Endothelial cell of umbilical vein (primary cell): ENCODE measurements around the gene ANK2. TPM values are rescaled to one million over a fixed set of nuclear protein-coding genes. Genes with fewer than 3 reads are reported as not detected.

Experiments
- BruUV-seq: library from RNA; stranded (reverse); fragments of 400-500 nt; replicated peaks from 2 replicates; lab custom pipeline; 2021; lab: Mats Ljungman, UMichigan
- CTCF ChIA-PET: fragments of 300-600, 350-600 bp; sonication (Branson Sonifier 250); formaldehyde crosslinking; loops from one replicate; lab custom pipeline; 2021; ENCODE audit warnings: antibody characterized with exemption, inconsistent platforms; lab: Charles Lee
- POLR2A ChIA-PET: fragments of 300-600, 350-600 bp; sonication (Branson Sonifier 250); formaldehyde crosslinking; loops from one replicate; lab custom pipeline; 2021; ENCODE audit warnings: antibody characterized with exemption, inconsistent platforms; lab: Charles Lee
- DNase-seq: peaks from one replicate; pipeline ENCODE4 v3.0.0-alpha.2; 2011; ENCODE audit warnings: low read depth, low spot score
- FAIRE-seq: peaks from 2 replicates; lab custom pipeline; 2011; peaks lifted over from hg19 to GRCh38; lab: Jason Lieb, UNC
- H2AFZ ChIP-seq: 2 replicates; pipeline ENCODE4 v1.6.0; 2012; ENCODE audit warnings: low read depth, low read length, control low read depth, inconsistent platforms
- H3K27ac ChIP-seq: 2 replicates; pipeline ENCODE4 v1.5.1; 2011; ENCODE audit warnings: low read depth, mild to moderate bottlenecking, control low read depth, low read length, moderate library complexity; ENCODE audit not compliant: insufficient read depth
- H3K27me3 ChIP-seq, 2 experiments: 2 replicates each; pipeline versions ENCODE4 v1.6.0 to v1.6.1; 2011; ENCODE audit warnings: low read length in 2 of 2, mixed read lengths in 1 of 2; ENCODE audit not compliant: control insufficient read depth in 2 of 2, insufficient read depth in 2 of 2
- H3K36me3 ChIP-seq, 2 experiments: 2 replicates in 1 of 2; 3 replicates in 1 of 2; pipeline ENCODE4 v1.5.1; 2011; ENCODE audit warnings: low read length in 2 of 2, mild to moderate bottlenecking in 1 of 2, moderate library complexity in 1 of 2; ENCODE audit not compliant: control insufficient read depth in 2 of 2, insufficient read depth in 2 of 2; ENCODE audit errors: extremely low read depth in 1 of 2
- H3K4me1 ChIP-seq: 3 replicates; pipeline ENCODE4 v1.5.1; 2011; ENCODE audit warnings: mild to moderate bottlenecking, low read length; ENCODE audit not compliant: control insufficient read depth, insufficient read depth; ENCODE audit errors: extremely low read depth
- H3K4me2 ChIP-seq: 2 replicates; pipeline ENCODE4 v1.6.1; 2011; ENCODE audit warnings: low read length, control low read depth, mixed read lengths; ENCODE audit not compliant: insufficient read depth
- H3K4me3 ChIP-seq, 3 experiments: fragments of 200-600 bp in 1 of 3; sonication (generic), shearing (Covaris generic) in 1 of 3; replicated peaks in 1 of 3; 2 replicates each; pipeline ENCODE4 v1.5.1; 2011 to 2016; ENCODE audit warnings: control low read depth in 3 of 3, low read length in 3 of 3, mild to moderate bottlenecking in 2 of 3, inconsistent platforms in 1 of 3, low read depth in 1 of 3, moderate library complexity in 1 of 3; ENCODE audit not compliant: insufficient read depth in 1 of 3
- H3K79me2 ChIP-seq: 2 replicates; pipeline ENCODE4 v1.6.0; 2012; ENCODE audit warnings: low read length, inconsistent platforms; ENCODE audit not compliant: control insufficient read depth, insufficient read depth
- H3K9ac ChIP-seq: replicated peaks from 2 replicates; pipeline ENCODE3; 2011; ENCODE audit warnings: low read length, control low read depth; ENCODE audit not compliant: insufficient read depth; ENCODE audit errors: extremely low read depth
- H3K9me1 ChIP-seq: replicated peaks from 3 replicates; pipeline ENCODE4 v1.6.0; 2011; ENCODE audit warnings: mild to moderate bottlenecking, low read length; ENCODE audit not compliant: control insufficient read depth, insufficient read depth; ENCODE audit errors: extremely low read depth
- H3K9me3 ChIP-seq: replicated peaks from 2 replicates; pipeline ENCODE4 v1.5.1; 2012; ENCODE audit warnings: low read length, inconsistent platforms; ENCODE audit not compliant: control insufficient read depth, insufficient read depth
- H4K20me1 ChIP-seq: replicated peaks from 2 replicates; pipeline ENCODE3; 2011; ENCODE audit warnings: mild to moderate bottlenecking, low read length; ENCODE audit not compliant: control insufficient read depth, insufficient read depth; ENCODE audit errors: extremely low read depth
- EZH2 ChIP-seq: IDR thresholded peaks from 2 replicates; pipeline ENCODE4 v1.6.1; 2012; ENCODE audit warnings: borderline replicate concordance, low read depth, mild to moderate bottlenecking, moderate library complexity, low read length, inconsistent platforms; ENCODE audit not compliant: severe bottlenecking
- FOS ChIP-seq: IDR thresholded peaks from 2 replicates; pipeline ENCODE4 v1.6.1; 2011; ENCODE audit warnings: mild to moderate bottlenecking, low read length, moderate library complexity, borderline replicate concordance; ENCODE audit not compliant: insufficient read depth
- GATA2 ChIP-seq: IDR thresholded peaks from 2 replicates; pipeline ENCODE4 v1.7.0; 2011; ENCODE audit warnings: low read depth, mild to moderate bottlenecking, moderate library complexity, mixed read lengths, low read length; ENCODE audit not compliant: insufficient read length, insufficient read depth
- JUN ChIP-seq: IDR thresholded peaks from 2 replicates; pipeline ENCODE4 v1.6.1; 2011; ENCODE audit warnings: borderline replicate concordance, low read depth; ENCODE audit not compliant: insufficient read length, insufficient read depth
- MYC ChIP-seq: IDR thresholded peaks from one replicate; pipeline ENCODE4 v1.6.1; 2011; ENCODE audit warnings: mild to moderate bottlenecking, low read depth, low read length
- POLR2A ChIP-seq: IDR thresholded peaks from 2 replicates; pipeline ENCODE4 v1.6.1; 2012; ENCODE audit warnings: low read depth, mild to moderate bottlenecking, control low read depth, low read length
- POLR2AphosphoS5 ChIP-seq: IDR thresholded peaks from 2 replicates; pipeline ENCODE4 v1.6.1; 2012; ENCODE audit warnings: low read depth, mild to moderate bottlenecking, control low read depth, low read length, moderate library complexity; ENCODE audit not compliant: insufficient read depth
- dilution Hi-C: fragments of 300-500 bp; cut with MboI; formaldehyde crosslinking; loops from one replicate; pipeline ENCODE4 v1.15.0; 2019; ENCODE audit warnings: low sequenced_read_pairs; ENCODE audit not compliant: extremely low pct_ligation_motif_present
- intact Hi-C: fragments of 100-400 bp; cut with micrococcal nuclease; formaldehyde crosslinking; loops from one replicate; pipeline ENCODE4 v1.10.0; 2022
- polyA plus RNA-seq, 4 experiments: library from polyadenylated mRNA; depleted of rRNA in 3 of 4; stranded (reverse) in 3 of 4; unstranded in 1 of 4; fragments of >200 nt; gene quantifications; 2 replicates each; pipeline versions ENCODE4 v1.2.1 to v1.2.3, GENCODE V29; 2011 to 2012; ENCODE audit warnings: missing spikeins in 1 of 4
- total RNA-seq: library from RNA; stranded (reverse); gene quantifications from 2 replicates; pipeline ENCODE4 v1.2.3, GENCODE V29; 2021
- TF ChIP-seq, protein P1 (sequence below): IDR thresholded peaks from 2 replicates; pipeline ENCODE4 v1.6.1; 2011; ENCODE audit not compliant: insufficient read depth, insufficient read length
- TF ChIP-seq, protein P2 (sequence below), 2 donors: IDR thresholded peaks; 1 replicate in 1 of 2; 2 replicates in 1 of 2; pipeline ENCODE4 v1.5.1; 2011; ENCODE audit warnings: low read length in 2 of 2, mild to moderate bottlenecking in 2 of 2, moderate library complexity in 2 of 2, control low read depth in 1 of 2, inconsistent platforms in 1 of 2, low read depth in 1 of 2; ENCODE audit not compliant: insufficient read depth in 1 of 2; ENCODE audit errors: extremely low read depth in 1 of 2

Gene ANK2
- total and polyA plus RNA-seq, 2 donors (not counting 3 experiments of a cell fraction or from before 2014, with no cell fraction given) = not detected

GRCh38 chr4:113007151-113007550 lies 42.3 kb upstream of the ANK2 start:
- no peaks in the 10 kb centered on the region for H3K9me3 ChIP-seq
- H3K27me3 ChIP-seq = no peaks in the 10 kb centered on the region
- no peaks in the 10 kb centered on the region for H4K20me1 ChIP-seq
- ChIA-PET CTCF (interaction anchor here (1.6 kb wide), 1 partner anchor 56 kb away, joined by 5 read pairs; no protein-coding TSS in a partner anchor), POLR2A (no interaction called here)
- dilution Hi-C loops (no loop called here), intact Hi-C loops (no loop called here)
- no peak overlapping the region for H2AFZ ChIP-seq
- H3K4me3 ChIP-seq = no peak overlapping the region
- H3K27ac ChIP-seq = no peak overlapping the region
- FAIRE-seq (no peak), DNase-seq (no peak)
- no peak overlapping the region for H3K9ac ChIP-seq
- H3K79me2 ChIP-seq = no peaks in the 10 kb centered on the region
- H3K9me1 ChIP-seq = no peaks in the 10 kb centered on the region
- BruUV-seq = no TSS peak
- H3K36me3 ChIP-seq = no peaks in the 10 kb centered on the region
- H3K4me1 ChIP-seq = no peaks in the 10 kb centered on the region
- H3K4me2 ChIP-seq = no peak overlapping the region
- TF ChIP-seq, protein P1, sequence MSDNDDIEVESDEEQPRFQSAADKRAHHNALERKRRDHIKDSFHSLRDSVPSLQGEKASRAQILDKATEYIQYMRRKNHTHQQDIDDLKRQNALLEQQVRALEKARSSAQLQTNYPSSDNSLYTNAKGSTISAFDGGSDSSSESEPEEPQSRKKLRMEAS = no peak
- TF ChIP-seq, protein P2, sequence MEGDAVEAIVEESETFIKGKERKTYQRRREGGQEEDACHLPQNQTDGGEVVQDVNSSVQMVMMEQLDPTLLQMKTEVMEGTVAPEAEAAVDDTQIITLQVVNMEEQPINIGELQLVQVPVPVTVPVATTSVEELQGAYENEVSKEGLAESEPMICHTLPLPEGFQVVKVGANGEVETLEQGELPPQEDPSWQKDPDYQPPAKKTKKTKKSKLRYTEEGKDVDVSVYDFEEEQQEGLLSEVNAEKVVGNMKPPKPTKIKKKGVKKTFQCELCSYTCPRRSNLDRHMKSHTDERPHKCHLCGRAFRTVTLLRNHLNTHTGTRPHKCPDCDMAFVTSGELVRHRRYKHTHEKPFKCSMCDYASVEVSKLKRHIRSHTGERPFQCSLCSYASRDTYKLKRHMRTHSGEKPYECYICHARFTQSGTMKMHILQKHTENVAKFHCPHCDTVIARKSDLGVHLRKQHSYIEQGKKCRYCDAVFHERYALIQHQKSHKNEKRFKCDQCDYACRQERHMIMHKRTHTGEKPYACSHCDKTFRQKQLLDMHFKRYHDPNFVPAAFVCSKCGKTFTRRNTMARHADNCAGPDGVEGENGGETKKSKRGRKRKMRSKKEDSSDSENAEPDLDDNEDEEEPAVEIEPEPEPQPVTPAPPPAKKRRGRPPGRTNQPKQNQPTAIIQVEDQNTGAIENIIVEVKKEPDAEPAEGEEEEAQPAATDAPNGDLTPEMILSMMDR (IDR thresholded peaks at IDR 0.05; ENCODE audit: extremely low read depth in 1 of 2, insufficient read depth in 1 of 2, low read depth in 1 of 2, low read length in 2 of 2) = no peak
- TF ChIP-seq POLR2AphosphoS5 = no peak
- no peak for TF ChIP-seq MYC
- no peak for TF ChIP-seq GATA2
- TF ChIP-seq EZH2 = no peak
- TF ChIP-seq FOS = no peak
- TF ChIP-seq POLR2A = no peak
- no peak for TF ChIP-seq JUN
